ENCODE data around the gene ECI1. TPM values are rescaled to one million over a fixed set of nuclear protein-coding genes. Genes with fewer than 3 reads are reported as not detected.
A peak's percentile ranks its signal among the peaks of the same experiment; 100 is the strongest.
"Not testable (repeated sequence)": the region's sequence is repeated elsewhere in the genome, so short reads cannot be mapped to it uniquely, and the experiment has no call there.

Gene ECI1
- total RNA-seq, 4 donors from 2014 or later, result 60.2 to 114 (median 95.6) TPM

DNA sequence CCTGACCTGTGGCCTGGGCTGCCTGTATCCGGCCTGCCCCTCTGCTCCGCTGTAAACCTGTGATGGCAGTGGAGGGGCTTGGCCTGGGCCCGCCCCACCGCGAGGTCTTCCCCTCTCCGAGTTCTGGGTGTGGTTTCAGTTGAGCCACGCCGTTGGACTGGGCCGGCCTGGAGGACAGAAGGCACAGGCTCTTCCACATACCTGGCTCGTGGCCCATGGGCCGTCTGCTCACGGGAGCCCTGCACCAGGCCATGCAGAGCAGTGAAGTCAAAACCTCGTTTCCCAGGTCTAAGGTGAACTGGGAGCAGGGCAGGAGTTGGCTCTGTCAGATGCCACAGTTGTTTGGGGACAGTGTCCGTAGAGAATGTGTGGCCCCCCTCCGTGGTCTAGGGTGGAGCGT is 22.1 kb upstream of the ECI1 start:
- H3K27ac ChIP-seq, result no peak overlapping the region
- TF ChIP-seq, protein P1, sequence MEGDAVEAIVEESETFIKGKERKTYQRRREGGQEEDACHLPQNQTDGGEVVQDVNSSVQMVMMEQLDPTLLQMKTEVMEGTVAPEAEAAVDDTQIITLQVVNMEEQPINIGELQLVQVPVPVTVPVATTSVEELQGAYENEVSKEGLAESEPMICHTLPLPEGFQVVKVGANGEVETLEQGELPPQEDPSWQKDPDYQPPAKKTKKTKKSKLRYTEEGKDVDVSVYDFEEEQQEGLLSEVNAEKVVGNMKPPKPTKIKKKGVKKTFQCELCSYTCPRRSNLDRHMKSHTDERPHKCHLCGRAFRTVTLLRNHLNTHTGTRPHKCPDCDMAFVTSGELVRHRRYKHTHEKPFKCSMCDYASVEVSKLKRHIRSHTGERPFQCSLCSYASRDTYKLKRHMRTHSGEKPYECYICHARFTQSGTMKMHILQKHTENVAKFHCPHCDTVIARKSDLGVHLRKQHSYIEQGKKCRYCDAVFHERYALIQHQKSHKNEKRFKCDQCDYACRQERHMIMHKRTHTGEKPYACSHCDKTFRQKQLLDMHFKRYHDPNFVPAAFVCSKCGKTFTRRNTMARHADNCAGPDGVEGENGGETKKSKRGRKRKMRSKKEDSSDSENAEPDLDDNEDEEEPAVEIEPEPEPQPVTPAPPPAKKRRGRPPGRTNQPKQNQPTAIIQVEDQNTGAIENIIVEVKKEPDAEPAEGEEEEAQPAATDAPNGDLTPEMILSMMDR (IDR thresholded peaks at IDR 0.05), result no peak
- TF ChIP-seq POLR2A (IDR thresholded peaks at IDR 0.05), result no peak
- H3K4me3 ChIP-seq, result no peak overlapping the region
- H3K9me3 ChIP-seq, result no peaks in the 10 kb centered on the region
- H3K27me3 ChIP-seq, result no peaks in the 10 kb centered on the region
- H3K36me3 ChIP-seq, result no peaks in the 10 kb centered on the region
- peaks cover 0 to 18% (median 4%) of the 10 kb centered on the region in 4 donors for H3K4me1 ChIP-seq
- DNase-seq, result no peak

DNA sequence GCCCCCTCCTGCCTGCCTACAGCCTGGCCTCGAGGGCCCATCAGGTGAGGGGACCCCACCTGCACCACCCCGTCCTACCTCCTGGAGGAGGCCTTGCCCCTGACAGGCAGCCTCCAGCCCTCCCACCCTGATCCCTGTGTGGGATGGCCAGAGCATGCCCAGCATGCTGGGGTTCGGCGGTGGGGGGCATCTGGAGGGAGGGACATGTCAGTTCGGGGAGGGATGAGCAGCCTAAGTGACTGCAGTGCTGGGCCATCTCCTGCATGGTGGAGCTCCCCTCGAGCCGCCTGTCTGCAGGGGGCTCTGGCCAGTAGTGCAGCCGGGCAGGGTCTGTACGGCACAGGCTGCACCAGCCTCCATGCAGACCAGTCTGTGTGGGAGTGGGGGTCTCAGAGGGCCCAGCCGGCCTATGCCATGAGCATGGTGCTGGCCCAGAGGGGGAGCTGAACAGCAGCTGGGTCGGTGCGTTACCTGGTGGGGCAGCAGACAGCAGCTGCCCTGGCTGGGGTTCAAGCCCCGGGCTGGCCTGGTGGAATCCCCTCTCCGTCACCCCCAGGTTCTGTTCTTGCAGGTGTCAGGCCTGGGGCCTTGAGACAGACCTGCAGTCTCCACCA is 20.6 kb upstream of the ECI1 start:
- TF ChIP-seq, protein P1 (IDR thresholded peaks at IDR 0.05), result no peak
- Histone ChIP-seq H3K4me1 (peaks cover 0 to 18% (median 5%) of the 10 kb centered on the region in 4 donors), H3K27ac (no peak overlapping the region), H3K27me3 (no peaks in the 10 kb centered on the region), H3K9me3 (peaks cover 0 to 4% (median 0%) of the 10 kb centered on the region in 4 donors), H3K36me3 (no peaks in the 10 kb centered on the region), H3K4me3 (no peak overlapping the region)
- DNase-seq, result peak in 1 of 3 donors; percentile 47

- Histone ChIP-seq H3K36me3 (no peaks in the 10 kb centered on the region), H3K4me3 (no peak overlapping the region), H3K4me1 (peaks cover 0 to 30% (median 8%) of the 10 kb centered on the region in 4 donors), H3K27me3 (no peaks in the 10 kb centered on the region), H3K9me3 (peaks cover 0 to 4% (median 0%) of the 10 kb centered on the region in 4 donors), H3K27ac (no peak overlapping the region)
- no peak for TF ChIP-seq POLR2A (IDR thresholded peaks at IDR 0.05)
- TF ChIP-seq, protein P1 (IDR thresholded peaks at IDR 0.05), result no peak
- DNase-seq, result no peak
Observed at GRCh38 chr16:2270588-2271470, 19.4 kb upstream of the ECI1 start.

DNA sequence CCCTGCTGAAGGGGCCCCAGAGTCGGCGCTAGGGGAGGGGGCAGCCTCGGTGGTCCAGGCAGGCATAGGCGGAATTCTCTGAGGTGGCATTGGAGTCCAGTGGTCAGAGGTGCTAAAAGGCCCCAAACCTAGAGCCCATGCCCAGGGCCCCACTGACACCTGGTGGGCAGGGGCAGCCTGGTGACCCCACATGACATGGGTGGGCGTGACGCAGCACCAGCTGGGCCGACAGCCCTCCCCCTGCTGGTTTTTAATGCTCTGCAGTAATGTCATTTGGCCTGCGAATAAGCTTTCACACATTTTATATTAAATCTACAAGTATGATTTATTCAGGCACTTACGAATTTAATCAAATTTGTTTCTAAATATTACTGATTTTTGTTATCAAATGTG is 18.7 kb upstream of the ECI1 start:
- H3K27ac ChIP-seq, result no peak overlapping the region
- H3K9me3 ChIP-seq, result peaks cover 0 to 4% (median 0%) of the 10 kb centered on the region in 4 donors
- H3K4me3 ChIP-seq, result peak overlapping the region in 1 of 4 donors; percentile 72
- TF ChIP-seq, protein P1 (IDR thresholded peaks at IDR 0.05), result no peak
- TF ChIP-seq POLR2A (IDR thresholded peaks at IDR 0.05), result no peak
- no peak for DNase-seq
- no peaks in the 10 kb centered on the region for H3K27me3 ChIP-seq
- no peaks in the 10 kb centered on the region for H3K36me3 ChIP-seq
- peaks cover 0 to 36% (median 8%) of the 10 kb centered on the region in 4 donors for H3K4me1 ChIP-seq

DNA sequence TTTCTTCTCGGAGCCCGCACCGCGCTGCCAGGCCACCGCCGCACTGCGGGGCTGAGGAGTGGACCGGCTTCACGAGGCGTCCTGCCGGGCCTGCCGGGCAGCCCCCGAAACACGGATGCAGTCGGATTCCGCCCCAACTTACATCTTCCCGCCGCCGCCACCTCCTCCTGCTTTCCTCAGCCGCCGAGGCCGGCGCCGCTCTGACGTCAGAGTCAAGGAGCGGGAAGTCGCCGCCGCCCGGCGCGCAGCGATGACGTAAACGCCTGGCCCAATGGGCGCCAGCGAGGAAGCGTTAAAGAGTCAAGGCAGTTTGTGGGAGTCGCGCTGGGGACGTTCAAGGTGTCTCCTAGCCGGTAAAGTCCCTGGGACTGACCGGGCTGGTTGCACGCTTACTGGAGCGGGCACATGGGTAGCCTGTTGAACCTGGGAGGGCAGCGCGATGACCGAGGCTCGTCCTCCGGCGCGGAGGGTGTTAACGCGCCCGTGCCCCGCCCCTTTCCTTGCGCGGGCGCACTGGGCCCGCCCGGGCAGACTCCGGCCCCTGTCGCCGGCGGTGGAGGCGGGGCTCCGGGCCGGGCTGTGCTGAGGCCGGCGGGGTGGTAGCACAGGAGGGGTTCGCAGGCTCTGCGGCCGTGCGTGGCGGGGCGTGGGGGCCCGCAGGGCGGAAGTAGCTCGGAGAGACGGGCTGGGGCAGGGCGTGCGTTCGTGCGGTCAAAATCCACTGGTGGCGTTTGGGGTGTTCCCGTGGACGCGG is 16.7 kb upstream of the ECI1 start, which contains the start of gene RNPS1:
Gene RNPS1 (minus strand): TSS at position 214 of the 754 bp plus-strand sequence. CDS start 3,483 bp downstream, outside the sequence.
- Histone ChIP-seq H3K27me3 (no peaks in the 10 kb centered on the region), H3K9me3 (peaks cover 0 to 4% (median 0%) of the 10 kb centered on the region in 4 donors), H3K4me3 (peak within 1 kb of the TSS; percentile 72 to 88 (median 78)), H3K27ac (peak within 1 kb of the TSS; percentile 90 to 97 (median 94)), H3K36me3 (peaks cover 0 to 14% (median 0%) of the 10 kb centered on the region in 3 donors), H3K4me1 (peaks cover 0 to 36% (median 8%) of the 10 kb centered on the region in 4 donors)
- peak; percentile 89 to 93 for TF ChIP-seq POLR2A (IDR thresholded peaks at IDR 0.05)
- TF ChIP-seq, protein P1 (IDR thresholded peaks at IDR 0.05), result peak in 1 of 6 experiments; percentile 0
- DNase-seq, result peak; percentile 93 to 99 (median 98)

DNA sequence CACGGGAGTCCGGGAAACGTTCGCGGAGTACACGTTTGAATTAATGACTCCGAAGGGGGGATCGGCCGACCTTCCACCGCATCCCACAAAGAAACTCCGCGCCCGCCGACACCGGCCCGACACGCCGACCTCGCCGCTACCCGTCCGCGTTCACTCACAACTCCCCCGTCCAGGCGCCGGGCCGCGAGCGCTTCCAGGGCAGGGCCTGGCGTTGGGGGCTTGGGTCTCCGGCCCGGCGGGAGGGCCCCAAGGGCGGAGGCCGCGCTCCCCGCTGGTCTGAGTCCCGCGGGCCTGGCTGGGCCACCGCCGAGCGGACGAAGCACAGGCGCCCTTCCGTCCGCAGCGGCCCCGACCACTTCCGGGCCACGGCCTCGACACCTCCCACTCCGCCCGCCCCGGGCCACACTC is 16.1 kb upstream of the ECI1 start:
- Histone ChIP-seq H3K36me3 (peaks cover 0 to 19% (median 0%) of the 10 kb centered on the region in 3 donors), H3K4me1 (peaks cover 0 to 36% (median 8%) of the 10 kb centered on the region in 4 donors), H3K27ac (peak overlapping the region; percentile 90 to 97 (median 94)), H3K4me3 (peak overlapping the region; percentile 72 to 88 (median 78))
- not testable (repeated sequence) for H3K9me3 ChIP-seq, H3K27me3 ChIP-seq, DNase-seq

DNA sequence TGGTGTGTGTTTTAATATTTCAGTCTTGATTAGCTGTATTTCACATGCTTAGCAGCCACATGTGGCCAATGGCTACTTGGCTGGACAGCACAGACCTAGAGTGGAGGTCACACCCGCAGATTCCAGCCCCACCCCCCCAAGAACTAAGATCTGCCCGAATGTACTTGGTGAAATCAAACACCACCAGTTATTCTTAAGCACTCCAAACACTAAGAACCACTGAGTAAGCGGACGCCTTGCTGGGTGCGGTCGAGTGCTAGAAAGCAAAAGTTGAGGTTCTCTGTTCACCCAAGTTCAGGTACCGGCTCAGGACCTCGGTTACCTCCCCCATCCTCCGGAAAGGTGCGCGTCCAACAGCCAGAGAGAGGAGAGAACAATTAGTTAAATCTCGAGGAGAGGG is 15.5 kb upstream of the ECI1 start:
- not testable (repeated sequence) for H3K27me3 ChIP-seq, DNase-seq, H3K9me3 ChIP-seq
- Histone ChIP-seq H3K36me3 (peaks cover 0 to 26% (median 0%) of the 10 kb centered on the region in 3 donors), H3K4me1 (peaks cover 0 to 36% (median 8%) of the 10 kb centered on the region in 4 donors), H3K4me3 (peak overlapping the region; percentile 72 to 88 (median 78)), H3K27ac (peak overlapping the region; percentile 90 to 97 (median 94))

GRCh38 chr16:2263026-2263425 is 11.6 kb upstream of the ECI1 start:
- peaks cover 0 to 18% (median 3%) of the 10 kb centered on the region in 4 donors for H3K4me1 ChIP-seq
- H3K9me3 ChIP-seq, DNase-seq, H3K4me3 ChIP-seq, H3K27ac ChIP-seq, H3K27me3 ChIP-seq: not testable (repeated sequence)
- peaks cover 0 to 64% (median 0%) of the 10 kb centered on the region in 3 donors for H3K36me3 ChIP-seq
